Breast epithelium (tissue), 4 donors: ENCODE measurements around the gene PIAS1. TPM values are rescaled to one million over a fixed set of nuclear protein-coding genes. Genes with fewer than 3 reads are reported as not detected.

Source experiments
- DNase-seq, 2 donors: peaks; one replicate each; pipeline ENCODE4 v3.0.0-alpha.2; 2019; ENCODE audit warnings: low spot score in 2 of 2
- H3K27ac ChIP-seq, 2 donors: fragments of 200-600 bp; sonication (generic) in 1 of 2; one replicate each; pipeline ENCODE4 v1.5.1; 2016 to 2019; ENCODE audit warnings: mild to moderate bottlenecking in 1 of 2
- H3K27me3 ChIP-seq, 2 donors: fragments of 200-600 bp; sonication (generic) in 1 of 2; one replicate each; pipeline versions ENCODE4 v1.5.1 to v1.6.0; 2017 to 2019; ENCODE audit warnings: control low read depth in 1 of 2, mild to moderate bottlenecking in 1 of 2
- H3K36me3 ChIP-seq: fragments of 200-600 bp; one replicate; pipeline ENCODE4 v1.5.1; 2019
- H3K4me1 ChIP-seq, 2 donors: fragments of 200-600 bp; sonication (generic); one replicate each; pipeline ENCODE4 v1.5.1; 2016 to 2019; ENCODE audit warnings: control low read depth in 1 of 2
- H3K4me3 ChIP-seq, 3 donors: fragments of 200-600 bp; sonication (generic); 1 replicate in 2 of 3; 2 replicates in 1 of 3; pipeline ENCODE4 v1.5.1; 2016 to 2019; ENCODE audit warnings: mild to moderate bottlenecking in 3 of 3, moderate library complexity in 2 of 3
- H3K9me3 ChIP-seq, 2 donors: fragments of 200-600 bp; sonication (generic) in 1 of 2; one replicate each; pipeline ENCODE4 v1.5.1; 2016 to 2019; ENCODE audit warnings: control low read depth in 1 of 2
- POLR2A ChIP-seq: fragments of 450-650 bp; IDR thresholded peaks from one replicate; pipeline ENCODE4 v1.6.1; 2016; ENCODE audit warnings: antibody characterized with exemption, mild to moderate bottlenecking, moderate library complexity
- POLR2AphosphoS5 ChIP-seq, 3 donors: sonication (generic); formaldehyde crosslinking; IDR thresholded peaks; one replicate each; pipeline ENCODE4 v1.6.1; 2017; ENCODE audit warnings: antibody characterized with exemption in 3 of 3
- intact Hi-C: fragments of 100-400 bp; cut with DNase I; formaldehyde crosslinking; loops from one replicate; pipeline ENCODE4 v1.15.1; 2023; ENCODE audit warnings: low total_unique reads
- total RNA-seq, 3 donors: library from RNA; depleted of rRNA; stranded (reverse); fragments of >200 nt; gene quantifications; one replicate each; pipeline ENCODE4 v1.1.0, GENCODE V29; 2016
- TF ChIP-seq, protein P1 (sequence below), 3 donors: fragments of 450-650 bp; IDR thresholded peaks; one replicate each; pipeline ENCODE4 v1.5.1; 2016 to 2017; ENCODE audit warnings: antibody characterized with exemption in 3 of 3, mild to moderate bottlenecking in 3 of 3, moderate library complexity in 3 of 3

PIAS1 gene
- total RNA-seq, 3 donors from 2014 or later, result 43.9 to 77.4 (median 57.1) TPM

DNA sequence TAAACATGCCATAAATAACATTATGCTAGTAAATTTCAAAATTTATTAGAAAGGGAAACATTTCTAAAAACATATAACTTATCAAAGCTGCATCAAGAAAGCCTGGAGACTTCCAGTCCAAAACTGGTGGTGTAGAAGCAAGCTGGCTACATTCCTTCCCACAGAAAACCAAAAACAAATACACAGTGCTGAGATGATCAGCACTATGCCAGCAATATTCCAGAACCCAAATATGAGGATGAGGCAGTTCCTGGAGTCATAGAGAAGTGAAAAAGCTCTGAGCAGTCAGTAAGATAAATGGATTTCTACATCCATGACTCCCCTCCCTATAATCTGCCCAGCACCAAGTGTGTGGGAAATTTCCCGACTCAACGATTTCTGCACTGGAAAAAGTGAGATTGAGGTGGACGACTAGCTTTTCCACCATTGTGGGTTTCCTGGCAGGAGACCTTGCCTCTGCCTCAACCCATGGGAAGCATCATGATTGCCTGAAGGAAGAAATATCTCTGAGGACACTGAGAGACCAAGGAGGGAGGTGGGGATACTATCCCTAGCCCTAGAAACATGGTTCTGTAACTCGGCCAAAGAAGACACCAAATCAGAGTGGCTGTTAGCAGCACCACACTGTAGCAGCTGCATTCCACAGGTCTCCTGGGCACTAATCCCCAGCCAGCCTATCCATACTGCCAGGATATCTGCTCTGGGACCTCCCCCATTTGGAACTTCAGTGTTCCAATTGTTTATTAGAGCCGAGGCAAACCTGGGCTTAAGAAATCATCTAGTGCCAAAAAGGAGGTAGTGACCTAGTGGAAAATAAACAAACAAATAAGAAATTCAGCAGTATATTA, 187.2 kb downstream of the PIAS1 start:
- intact Hi-C loops, result no loop called here
- TF ChIP-seq POLR2AphosphoS5 (IDR thresholded peaks at IDR 0.05) (no peak), POLR2A (no peak)
- TF ChIP-seq, protein P1, sequence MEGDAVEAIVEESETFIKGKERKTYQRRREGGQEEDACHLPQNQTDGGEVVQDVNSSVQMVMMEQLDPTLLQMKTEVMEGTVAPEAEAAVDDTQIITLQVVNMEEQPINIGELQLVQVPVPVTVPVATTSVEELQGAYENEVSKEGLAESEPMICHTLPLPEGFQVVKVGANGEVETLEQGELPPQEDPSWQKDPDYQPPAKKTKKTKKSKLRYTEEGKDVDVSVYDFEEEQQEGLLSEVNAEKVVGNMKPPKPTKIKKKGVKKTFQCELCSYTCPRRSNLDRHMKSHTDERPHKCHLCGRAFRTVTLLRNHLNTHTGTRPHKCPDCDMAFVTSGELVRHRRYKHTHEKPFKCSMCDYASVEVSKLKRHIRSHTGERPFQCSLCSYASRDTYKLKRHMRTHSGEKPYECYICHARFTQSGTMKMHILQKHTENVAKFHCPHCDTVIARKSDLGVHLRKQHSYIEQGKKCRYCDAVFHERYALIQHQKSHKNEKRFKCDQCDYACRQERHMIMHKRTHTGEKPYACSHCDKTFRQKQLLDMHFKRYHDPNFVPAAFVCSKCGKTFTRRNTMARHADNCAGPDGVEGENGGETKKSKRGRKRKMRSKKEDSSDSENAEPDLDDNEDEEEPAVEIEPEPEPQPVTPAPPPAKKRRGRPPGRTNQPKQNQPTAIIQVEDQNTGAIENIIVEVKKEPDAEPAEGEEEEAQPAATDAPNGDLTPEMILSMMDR (IDR thresholded peaks at IDR 0.05), result no peak
- H3K4me3 ChIP-seq, result no peak overlapping the region
- no peak for DNase-seq
- no peaks in the 10 kb centered on the region for H3K27me3 ChIP-seq
- peaks cover 6 to 8% of the 10 kb centered on the region in 2 donors for H3K9me3 ChIP-seq
- no peaks in the 10 kb centered on the region for H3K36me3 ChIP-seq
- no peaks in the 10 kb centered on the region for H3K4me1 ChIP-seq
- H3K27ac ChIP-seq, result no peak overlapping the region

Other genes with a start within 250 kb of the PIAS1 start
- 1 to 10 TPM in 2 of 3 donors, under 1 TPM in 1; 0.98 to 1.8 (median 1.1) TPM for gene SKOR1, start 228.8 kb upstream of the PIAS1 start, total RNA-seq
- not detected for gene RNU6-1, start 214.3 kb upstream of the PIAS1 start, total RNA-seq
- gene CALML4, start 151.0 kb downstream of the PIAS1 start, total RNA-seq, result 1 to 10 TPM; 5.3 to 7.9 (median 6.0) TPM
- gene CLN6, start 175.4 kb downstream of the PIAS1 start, total RNA-seq, result 10 to 100 TPM; 16.5 to 23.1 (median 18.4) TPM
- gene FEM1B, start 223.4 kb downstream of the PIAS1 start, total RNA-seq, result 10 to 100 TPM; 48.5 to 82.7 (median 60.0) TPM